Stimulated activated CD4-positive, alpha-beta T cell treated with anti-CD3 and anti-CD28 coated beads, TNF-alpha, amount 100 ng/mL, for 48 hours (primary cell): ENCODE data around the gene HECTD4.
"Not testable (repeated sequence)": the region's sequence is repeated elsewhere in the genome, so short reads cannot be mapped to it uniquely, and the experiment has no call there.

Source experiments
- DNase-seq, 3 donors: peaks; one replicate each; pipeline ENCODE4 v3.0.0-alpha.2; 2020; ENCODE audit warnings: low read depth in 3 of 3

HECTD4 gene

GRCh38 chr12:112407683-112408082, 25.5 kb upstream of the HECTD4 start:
- DNase-seq: not testable (repeated sequence)

GRCh38 chr12:112406519-112407488, 24.6 kb upstream of the HECTD4 start:
- DNase-seq: no peak

GRCh38 chr12:112401903-112402498, 19.8 kb upstream of the HECTD4 start:
- DNase-seq: no peak

- no peak for DNase-seq
Observed at GRCh38 chr12:112401054-112401453, 18.8 kb upstream of the HECTD4 start.

- no peak for DNase-seq
Observed at GRCh38 chr12:112393328-112393727, 11.1 kb upstream of the HECTD4 start.

GRCh38 chr12:112389922-112390654, 7.9 kb upstream of the HECTD4 start:
- not testable (repeated sequence) for DNase-seq

GRCh38 chr12:112389228-112389627, 7.0 kb upstream of the HECTD4 start:
- no peak for DNase-seq

- no peak for DNase-seq
Observed at GRCh38 chr12:112386726-112387125, 4.5 kb upstream of the HECTD4 start.

- DNase-seq: no peak
Observed at GRCh38 chr12:112382866-112383265, 635 bp upstream of the HECTD4 start.

- DNase-seq: no peak
Observed at GRCh38 chr12:112381406-112381882, 787 bp downstream of the HECTD4 start.

GRCh38 chr12:112380663-112381405, 1.4 kb downstream of the HECTD4 start:
- no peak for DNase-seq

- no peak for DNase-seq
Observed at GRCh38 chr12:112375105-112375504, 7.1 kb downstream of the HECTD4 start.

GRCh38 chr12:112374166-112374740, 8.0 kb downstream of the HECTD4 start:
- no peak for DNase-seq

- DNase-seq: no peak
Observed at GRCh38 chr12:112370868-112371510, 11.2 kb downstream of the HECTD4 start.

- DNase-seq: no peak
Observed at GRCh38 chr12:112370199-112370598, 12.0 kb downstream of the HECTD4 start.

- no peak for DNase-seq
Observed at GRCh38 chr12:112368856-112369255, 13.4 kb downstream of the HECTD4 start.

GRCh38 chr12:112367965-112368364, 14.3 kb downstream of the HECTD4 start:
- DNase-seq: no peak

GRCh38 chr12:112362310-112362709, 19.9 kb downstream of the HECTD4 start:
- DNase-seq: no peak

- no peak for DNase-seq
Observed at GRCh38 chr12:112361271-112361670, 21.0 kb downstream of the HECTD4 start.

- no peak for DNase-seq
Observed at GRCh38 chr12:112359290-112359689, 22.9 kb downstream of the HECTD4 start.

GRCh38 chr12:112357214-112357613, 25.0 kb downstream of the HECTD4 start:
- DNase-seq: no peak
